IPS-NIHi7 (cell line): ENCODE results near the gene FGB.
"Not testable (repeated sequence)": the region's sequence is repeated elsewhere in the genome, so short reads cannot be mapped to it uniquely, and the experiment has no call there.

Experiments used
- DNase-seq: peaks from one replicate; pipeline ENCODE4 v3.0.0; 2012; ENCODE audit warnings: mixed read lengths; ENCODE audit errors: extremely low spot score

Gene FGB

DNA sequence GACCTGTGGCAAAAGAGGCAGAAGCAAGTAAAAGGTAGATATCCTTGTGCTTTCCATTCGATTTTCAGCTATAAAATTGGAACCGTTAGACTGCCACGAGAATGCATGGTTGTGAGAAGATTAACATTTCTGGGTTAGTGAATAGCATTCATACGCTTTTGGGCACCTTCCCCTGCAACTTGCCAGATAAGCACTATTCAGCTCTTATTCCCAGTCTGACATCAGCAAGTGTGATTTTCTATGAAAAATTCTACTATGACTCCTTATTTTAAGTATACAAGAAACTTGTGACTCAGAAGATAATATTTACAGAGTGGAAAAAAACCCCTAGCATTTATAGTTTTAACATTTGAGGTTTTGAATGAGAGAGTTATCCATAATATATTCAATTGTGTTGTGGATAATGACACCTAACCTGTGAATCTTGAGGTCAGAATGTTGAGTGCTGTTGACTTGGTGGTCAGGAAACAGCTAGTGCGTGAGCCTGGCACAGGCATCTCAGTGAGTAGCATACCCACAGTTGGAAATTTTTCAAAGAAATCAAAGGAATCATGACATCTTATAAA lies 3.9 kb downstream of the FGB start:
- DNase-seq, result no peak

DNA sequence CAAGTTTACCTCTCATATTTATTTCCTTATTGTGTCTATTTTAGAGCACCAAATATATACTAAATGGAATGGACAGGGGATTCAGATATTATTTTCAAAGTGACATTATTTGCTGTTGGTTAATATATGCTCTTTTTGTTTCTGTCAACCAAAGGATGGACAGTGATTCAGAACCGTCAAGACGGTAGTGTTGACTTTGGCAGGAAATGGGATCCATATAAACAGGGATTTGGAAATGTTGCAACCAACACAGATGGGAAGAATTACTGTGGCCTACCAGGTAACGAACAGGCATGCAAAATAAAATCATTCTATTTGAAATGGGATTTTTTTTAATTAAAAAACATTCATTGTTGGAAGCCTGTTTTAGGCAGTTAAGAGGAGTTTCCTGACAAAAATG lies 6.2 kb downstream of the FGB start:
- no peak for DNase-seq

- DNase-seq, result no peak
Observed at GRCh38 chr4:154569584-154569983, 6.8 kb downstream of the FGB start.

- no peak for DNase-seq
Observed at GRCh38 chr4:154573190-154573870, 10.5 kb downstream of the FGB start.

- DNase-seq, result no peak
Observed at GRCh38 chr4:154574311-154574710, 11.5 kb downstream of the FGB start.

- no peak for DNase-seq
Observed at GRCh38 chr4:154577324-154577723, 14.5 kb downstream of the FGB start.

DNA sequence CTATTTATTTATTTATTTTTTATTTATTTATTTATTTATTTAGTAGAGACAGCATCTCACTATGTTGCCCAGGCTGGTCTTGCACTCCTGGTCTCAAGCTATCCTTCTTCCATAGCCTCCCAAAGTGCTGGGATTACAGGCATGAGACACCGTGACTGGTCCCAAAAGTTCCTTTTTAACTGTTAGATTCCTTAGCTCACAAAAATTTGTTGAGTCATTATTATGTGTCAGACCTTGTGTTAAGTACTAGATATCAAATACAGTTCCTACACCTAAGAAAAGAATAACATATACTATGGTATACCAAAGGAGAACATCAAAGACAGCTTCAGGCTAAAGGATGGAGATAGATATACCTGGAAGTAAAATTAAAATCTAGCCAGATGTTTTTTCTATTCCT lies 16.1 kb downstream of the FGB start:
- DNase-seq, result no peak

DNA sequence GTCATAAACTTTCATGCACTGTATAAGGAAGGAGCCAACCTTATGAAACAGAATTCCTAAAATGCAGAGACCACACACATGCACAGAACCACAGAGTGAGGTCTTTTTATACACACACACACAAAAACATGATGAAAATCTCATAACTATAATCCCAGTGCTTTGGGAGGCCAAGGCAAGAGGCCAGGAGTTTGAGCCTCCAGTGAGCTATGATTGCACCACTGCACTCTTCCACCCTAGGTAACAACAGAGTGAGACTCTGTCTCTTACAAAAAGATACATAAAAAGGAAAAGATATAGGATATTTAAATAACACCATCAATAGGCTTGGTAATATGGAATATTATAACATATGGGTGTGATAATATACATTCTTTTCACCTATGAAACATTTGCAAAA lies 17.1 kb downstream of the FGB start:
- DNase-seq, result no peak

GRCh38 chr4:154582723-154583122 lies 19.9 kb downstream of the FGB start:
- DNase-seq, result no peak

DNA sequence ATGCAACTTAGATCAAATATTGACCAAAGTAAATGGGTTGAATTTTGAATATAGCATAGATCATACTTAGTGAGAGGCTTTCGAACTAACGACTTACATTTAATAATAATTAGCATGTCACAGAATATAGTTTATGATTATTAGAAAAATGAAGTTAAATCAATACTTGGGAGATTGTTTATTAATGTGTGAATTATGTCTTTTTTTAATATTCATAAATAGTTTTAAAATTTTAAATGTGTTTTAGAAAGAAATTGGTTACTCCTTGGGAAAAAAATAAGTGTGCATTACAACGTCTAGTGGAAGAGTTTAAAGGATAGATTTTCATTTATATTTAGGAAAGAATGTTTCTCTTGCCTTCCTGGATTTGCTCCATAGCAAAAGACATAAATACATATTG lies 20.4 kb downstream of the FGB start:
- DNase-seq, result no peak

- no peak for DNase-seq
Observed at GRCh38 chr4:154583677-154584076, 20.9 kb downstream of the FGB start.

DNA sequence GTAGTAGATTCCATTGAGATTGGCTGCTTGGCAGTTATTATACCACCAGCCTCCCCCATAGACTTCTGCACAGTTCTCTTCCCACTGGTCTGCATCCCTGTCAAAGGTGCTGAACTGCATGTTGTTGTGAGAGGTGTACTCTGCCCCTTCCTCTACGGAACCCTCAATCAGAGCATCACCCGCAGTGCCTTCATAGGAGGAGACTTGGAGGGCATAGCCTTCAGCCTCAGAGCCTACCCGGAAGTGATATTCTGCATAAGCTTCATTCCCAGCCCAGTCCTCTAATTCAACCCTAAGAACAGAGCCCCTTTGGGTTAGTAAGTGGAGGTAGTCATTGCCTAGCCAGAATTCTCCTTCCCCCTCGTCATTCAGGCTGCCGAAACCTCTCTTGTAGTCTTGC lies 21.4 kb downstream of the FGB start:
- DNase-seq, result no peak

GRCh38 chr4:154585369-154586018 lies 22.7 kb downstream of the FGB start:
- no peak for DNase-seq

DNA sequence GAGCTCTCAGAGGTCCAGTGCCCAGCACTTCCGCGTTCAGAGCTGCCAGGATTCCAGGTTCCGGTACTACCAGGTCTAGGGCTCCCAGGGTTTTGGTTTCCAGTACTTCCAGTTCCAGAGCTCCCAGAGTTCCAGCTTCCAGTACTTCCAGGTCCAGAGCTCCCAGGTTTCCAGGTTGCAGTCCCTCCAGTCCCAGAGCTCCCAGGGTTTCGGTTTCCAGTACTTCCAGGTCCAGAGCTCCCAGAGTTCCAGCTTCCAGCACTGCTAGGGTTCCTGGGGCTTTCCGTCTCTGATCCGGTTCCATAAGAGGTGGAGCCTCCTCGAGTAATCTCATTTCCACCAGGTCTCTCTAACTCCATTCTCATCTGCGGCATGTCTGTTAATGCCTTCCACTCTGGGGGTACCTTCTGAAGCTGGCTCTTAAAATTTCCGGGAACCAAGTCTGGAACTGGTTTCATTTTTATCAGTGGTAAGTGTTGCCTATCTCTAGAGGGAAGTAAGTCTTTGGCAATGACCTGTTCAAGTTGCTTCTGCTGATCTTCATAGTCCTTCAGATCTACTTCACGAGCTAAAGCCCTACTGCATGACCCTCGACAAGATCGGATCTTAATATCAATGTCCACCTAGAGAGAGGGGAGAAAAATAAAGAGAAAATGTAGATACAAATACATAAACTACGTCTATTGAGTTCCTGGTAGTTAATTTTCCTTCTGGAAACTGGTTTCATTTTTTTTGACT lies 23.7 kb downstream of the FGB start:
- DNase-seq, result no peak

- DNase-seq, result no peak
Observed at GRCh38 chr4:154588198-154588597, 25.4 kb downstream of the FGB start.

GRCh38 chr4:154589296-154590197 lies 26.7 kb downstream of the FGB start:
- no peak for DNase-seq

DNA sequence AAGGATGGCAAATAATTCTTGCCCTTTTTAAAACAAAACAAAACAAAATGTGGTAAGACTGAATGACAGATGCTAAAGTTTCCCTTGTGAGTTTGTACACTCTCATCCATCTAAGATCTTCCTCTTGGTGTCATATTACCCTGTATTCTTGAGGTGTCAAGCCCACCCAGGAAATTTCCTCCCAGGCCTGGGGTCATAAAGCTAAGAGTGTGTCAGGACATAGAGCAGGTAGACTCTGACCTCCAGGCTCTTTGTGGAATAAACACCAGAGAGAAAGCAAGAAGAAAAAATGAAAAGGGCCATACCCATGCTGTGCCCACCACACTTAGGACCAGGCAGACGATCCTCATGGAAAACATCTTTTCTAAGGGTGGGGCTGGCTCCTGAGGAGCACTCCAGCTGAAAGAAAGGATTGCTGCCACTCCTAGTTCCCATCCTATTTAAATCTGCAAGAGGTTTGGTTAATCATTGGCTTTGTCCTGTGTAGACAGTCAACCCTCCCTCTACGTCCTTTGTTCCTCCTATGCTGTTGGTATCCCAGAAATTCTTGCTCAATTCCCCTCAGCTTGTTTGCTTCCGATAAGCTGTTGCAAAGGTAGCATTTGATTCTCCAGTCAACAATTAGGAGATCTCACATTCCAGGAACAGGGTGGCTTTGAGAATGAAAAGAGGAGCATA lies 27.7 kb downstream of the FGB start, which contains the start of gene FGA:
TSS of gene FGA (minus strand) at position 414 of the 678 bp plus-strand sequence. CDS start at position 359, 55 bp downstream.
- DNase-seq, result no peak

DNA sequence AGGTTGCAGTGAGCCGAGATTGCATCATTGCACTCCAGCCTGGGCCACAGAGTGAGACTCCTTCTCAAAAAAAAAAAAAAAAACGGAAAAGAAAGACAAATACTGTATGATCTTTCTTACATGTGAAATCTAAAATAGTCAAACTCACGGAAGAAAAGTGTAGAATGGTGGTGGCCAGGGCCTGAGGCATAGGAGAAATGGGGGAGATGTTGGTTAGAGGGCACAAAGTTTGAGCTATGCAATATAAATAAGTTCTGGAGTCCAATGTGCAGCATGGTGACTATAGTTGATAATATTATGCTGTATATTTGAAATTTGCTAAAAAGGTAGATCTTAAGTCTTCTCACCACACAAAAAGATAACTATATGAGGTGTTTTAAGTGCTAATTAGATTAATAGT lies 29.1 kb downstream of the FGB start:
- DNase-seq, result no peak

GRCh38 chr4:154593868-154594267 lies 31.1 kb downstream of the FGB start:
- no peak for DNase-seq

DNA sequence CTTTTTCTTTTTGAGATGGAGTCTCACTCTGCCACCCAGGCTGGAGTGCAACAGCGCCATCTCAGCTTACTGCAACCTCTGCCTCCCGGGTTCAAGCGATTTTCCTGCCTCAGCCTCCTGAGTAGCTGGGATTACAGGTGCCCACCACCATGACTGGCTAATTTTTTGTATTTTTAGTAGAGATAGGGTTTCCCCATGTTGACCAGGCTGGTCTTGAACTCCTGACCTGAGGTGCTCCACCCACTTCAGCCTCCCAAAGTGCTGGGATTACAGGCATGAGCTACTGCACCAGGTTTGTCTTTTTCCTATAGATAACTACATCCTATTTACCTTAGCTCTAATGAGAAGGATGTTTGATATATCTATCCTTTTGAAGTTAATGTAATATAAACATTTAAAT lies 31.5 kb downstream of the FGB start:
- DNase-seq, result not testable (repeated sequence)

GRCh38 chr4:154595807-154596206 lies 33.0 kb downstream of the FGB start:
- no peak for DNase-seq
